Subcutaneous adipose tissue (tissue), 4 donors: ENCODE measurements around the gene VMP1. TPM values are rescaled to one million over a fixed set of nuclear protein-coding genes. Genes with fewer than 3 reads are reported as not detected.

ENCODE experiments used
- CTCF ChIP-seq: fragments of 450-650 bp; IDR thresholded peaks from one replicate; pipeline ENCODE4 v1.5.1; 2016; ENCODE audit warnings: low read depth, mild to moderate bottlenecking, control low read depth, antibody characterized with exemption, moderate library complexity
- total RNA-seq, 4 donors: library from RNA; depleted of rRNA; stranded (reverse); fragments of >200 nt; gene quantifications; one replicate each; pipeline ENCODE4 v1.1.0, GENCODE V29; 2016

Gene VMP1
- total RNA-seq, 4 donors from 2014 or later, result 94.2 to 332 (median 246) TPM

GRCh38 chr17:59723041-59723440 is 15.6 kb downstream of the VMP1 start:
- TF ChIP-seq CTCF, result no peak

- TF ChIP-seq CTCF, result no peak
These were observed 16.2 kb downstream of the VMP1 start for GRCh38 chr17:59723607-59724006.

GRCh38 chr17:59725691-59726090 is 18.2 kb downstream of the VMP1 start:
- TF ChIP-seq CTCF, result no peak

- no peak for TF ChIP-seq CTCF
These were observed 20.5 kb downstream of the VMP1 start for GRCh38 chr17:59727817-59728533.

- TF ChIP-seq CTCF, result no peak
These were observed 22.9 kb downstream of the VMP1 start for GRCh38 chr17:59730268-59730834.

- no peak for TF ChIP-seq CTCF
These were observed 26.2 kb downstream of the VMP1 start for GRCh38 chr17:59733697-59734096.

- no peak for TF ChIP-seq CTCF
These were observed 26.8 kb downstream of the VMP1 start for GRCh38 chr17:59734226-59734625.
